ENCODE measurements around the gene INIP. TPM values are rescaled to one million over a fixed set of nuclear protein-coding genes. Genes with fewer than 3 reads are reported as not detected.
"Not testable (repeated sequence)": the region's sequence is repeated elsewhere in the genome, so short reads cannot be mapped to it uniquely, and the experiment has no call there.

The INIP gene
- total RNA-seq, 2 experiments from 2014 or later = 23.2 to 34.4 TPM

DNA sequence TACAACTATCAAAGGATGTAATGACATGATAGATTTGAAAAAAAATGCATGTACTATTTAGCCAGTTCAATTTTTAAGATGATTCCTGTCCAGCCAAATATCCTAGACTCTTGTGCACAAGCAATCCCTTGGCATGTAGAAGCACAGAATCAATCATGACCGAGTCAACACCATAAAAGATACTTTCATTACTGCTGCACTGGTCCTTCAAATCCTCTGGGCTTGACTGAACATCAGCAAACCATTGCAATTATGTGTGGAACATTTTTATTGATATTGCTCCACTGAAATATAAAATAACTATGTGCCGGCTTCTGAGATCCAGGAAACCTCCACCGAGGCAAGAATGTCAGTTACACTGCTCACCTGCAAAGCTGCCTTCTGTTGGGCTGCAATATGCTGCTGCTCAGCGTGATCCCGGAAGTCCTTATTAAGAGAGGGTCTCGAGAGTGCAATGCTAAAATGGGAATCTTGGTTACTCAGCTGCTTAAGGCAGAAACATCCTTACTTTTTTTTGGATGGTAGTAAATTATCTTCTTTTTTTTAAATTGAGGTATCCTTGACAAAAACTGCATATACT, 28.7 kb downstream of the INIP start:
- intact Hi-C loops (cut with micrococcal nuclease; ENCODE audit: unreplicated experiment) = no loop called here
- no TSS peak for BruUV-seq (replicated peaks)
- CTCF ChIA-PET (ENCODE audit: unreplicated experiment) = no interaction called here
- Histone ChIP-seq H3K9me3 (ENCODE audit: low read length) (no peaks in the 10 kb centered on the region), H4K20me1 (ENCODE audit: insufficient read depth, low read length) (no peaks in the 10 kb centered on the region), H3K9me2 (ENCODE audit: insufficient read depth, low read length) (no peaks in the 10 kb centered on the region), H3K36me3 (ENCODE audit: insufficient read depth, low read length) (peaks cover 90% of the 10 kb centered on the region), H3K4me3 (ENCODE audit: low read depth, low read length, poor library complexity, severe bottlenecking) (no peak overlapping the region), H2AFZ (ENCODE audit: low read length) (no peak overlapping the region), H3K27ac (ENCODE audit: low read depth, low read length, poor library complexity, severe bottlenecking) (no peak overlapping the region), H3K4me2 (ENCODE audit: low read length) (no peak overlapping the region), H3K4me1 (ENCODE audit: insufficient read depth, low read length, poor library complexity, severe bottlenecking) (no peaks in the 10 kb centered on the region), H3K79me2 (ENCODE audit: insufficient read depth, low read depth, low read length) (no peaks in the 10 kb centered on the region)
- POLR2A ChIA-PET = interaction anchor here (0.6 to 0.7 kb wide), 2 partner anchors 11 to 21 kb away, joined by 3 read pairs; no protein-coding TSS in a partner anchor
- TF ChIP-seq, protein P1, sequence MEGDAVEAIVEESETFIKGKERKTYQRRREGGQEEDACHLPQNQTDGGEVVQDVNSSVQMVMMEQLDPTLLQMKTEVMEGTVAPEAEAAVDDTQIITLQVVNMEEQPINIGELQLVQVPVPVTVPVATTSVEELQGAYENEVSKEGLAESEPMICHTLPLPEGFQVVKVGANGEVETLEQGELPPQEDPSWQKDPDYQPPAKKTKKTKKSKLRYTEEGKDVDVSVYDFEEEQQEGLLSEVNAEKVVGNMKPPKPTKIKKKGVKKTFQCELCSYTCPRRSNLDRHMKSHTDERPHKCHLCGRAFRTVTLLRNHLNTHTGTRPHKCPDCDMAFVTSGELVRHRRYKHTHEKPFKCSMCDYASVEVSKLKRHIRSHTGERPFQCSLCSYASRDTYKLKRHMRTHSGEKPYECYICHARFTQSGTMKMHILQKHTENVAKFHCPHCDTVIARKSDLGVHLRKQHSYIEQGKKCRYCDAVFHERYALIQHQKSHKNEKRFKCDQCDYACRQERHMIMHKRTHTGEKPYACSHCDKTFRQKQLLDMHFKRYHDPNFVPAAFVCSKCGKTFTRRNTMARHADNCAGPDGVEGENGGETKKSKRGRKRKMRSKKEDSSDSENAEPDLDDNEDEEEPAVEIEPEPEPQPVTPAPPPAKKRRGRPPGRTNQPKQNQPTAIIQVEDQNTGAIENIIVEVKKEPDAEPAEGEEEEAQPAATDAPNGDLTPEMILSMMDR (conservative IDR thresholded peaks at IDR 0.05; ENCODE audit: low read length) = no peak
- TF ChIP-seq EZH2phosphoT487 (IDR thresholded peaks at IDR 0.05; ENCODE audit: borderline replicate concordance, low read depth, low read length) = no peak
- no peak for DNase-seq (ENCODE audit: low spot score)

GRCh38 chr9:112680731-112681402, 37.0 kb downstream of the INIP start:
- Histone ChIP-seq H3K4me1 (ENCODE audit: insufficient read depth, low read length, poor library complexity, severe bottlenecking) (no peaks in the 10 kb centered on the region), H3K27ac (ENCODE audit: low read depth, low read length, poor library complexity, severe bottlenecking) (no peak overlapping the region), H3K4me2 (ENCODE audit: low read length) (no peak overlapping the region), H3K79me2 (ENCODE audit: insufficient read depth, low read depth, low read length) (no peaks in the 10 kb centered on the region), H3K9me3 (ENCODE audit: low read length) (peaks cover 9% of the 10 kb centered on the region), H3K36me3 (ENCODE audit: insufficient read depth, low read length) (peaks cover 27% of the 10 kb centered on the region), H4K20me1 (ENCODE audit: insufficient read depth, low read length) (no peaks in the 10 kb centered on the region), H3K9me2 (ENCODE audit: insufficient read depth, low read length) (no peaks in the 10 kb centered on the region), H3K4me3 (ENCODE audit: low read depth, low read length, poor library complexity, severe bottlenecking) (no peak overlapping the region), H2AFZ (ENCODE audit: low read length) (no peak overlapping the region)
- no TSS peak for BruUV-seq (replicated peaks)
- intact Hi-C loops (cut with micrococcal nuclease; ENCODE audit: unreplicated experiment) = no loop called here
- ChIA-PET POLR2A (interaction anchor here (0.7 kb wide), 1 partner anchor 21 kb away, joined by 4 read pairs; no protein-coding TSS in a partner anchor), CTCF (ENCODE audit: unreplicated experiment) (no interaction called here)
- TF ChIP-seq EZH2phosphoT487 (IDR thresholded peaks at IDR 0.05; ENCODE audit: borderline replicate concordance, low read depth, low read length) = no peak
- TF ChIP-seq, protein P1 (conservative IDR thresholded peaks at IDR 0.05; ENCODE audit: low read length) = no peak
- no peak for DNase-seq (ENCODE audit: low spot score)

GRCh38 chr9:112677040-112677439, 40.9 kb downstream of the INIP start:
- DNase-seq (ENCODE audit: low spot score) = no peak
- intact Hi-C loops (cut with micrococcal nuclease; ENCODE audit: unreplicated experiment) = no loop called here
- BruUV-seq (replicated peaks) = no TSS peak
- H3K27ac ChIP-seq (ENCODE audit: low read depth, low read length, poor library complexity, severe bottlenecking) = no peak overlapping the region
- no peaks in the 10 kb centered on the region for H4K20me1 ChIP-seq (ENCODE audit: insufficient read depth, low read length)
- H3K4me2 ChIP-seq (ENCODE audit: low read length) = no peak overlapping the region
- H3K4me1 ChIP-seq (ENCODE audit: insufficient read depth, low read length, poor library complexity, severe bottlenecking) = no peaks in the 10 kb centered on the region
- H3K79me2 ChIP-seq (ENCODE audit: insufficient read depth, low read depth, low read length) = no peaks in the 10 kb centered on the region
- no peak overlapping the region for H3K4me3 ChIP-seq (ENCODE audit: low read depth, low read length, poor library complexity, severe bottlenecking)
- H3K36me3 ChIP-seq (ENCODE audit: insufficient read depth, low read length) = no peaks in the 10 kb centered on the region
- no peak overlapping the region for H2AFZ ChIP-seq (ENCODE audit: low read length)
- peaks cover 9% of the 10 kb centered on the region for H3K9me3 ChIP-seq (ENCODE audit: low read length)
- CTCF ChIA-PET (ENCODE audit: unreplicated experiment) = no interaction called here
- H3K9me2 ChIP-seq (ENCODE audit: insufficient read depth, low read length) = no peaks in the 10 kb centered on the region
- POLR2A ChIA-PET = no interaction called here
- TF ChIP-seq EZH2phosphoT487 (IDR thresholded peaks at IDR 0.05; ENCODE audit: borderline replicate concordance, low read depth, low read length) = no peak
- TF ChIP-seq, protein P1 (conservative IDR thresholded peaks at IDR 0.05; ENCODE audit: low read length) = no peak

DNA sequence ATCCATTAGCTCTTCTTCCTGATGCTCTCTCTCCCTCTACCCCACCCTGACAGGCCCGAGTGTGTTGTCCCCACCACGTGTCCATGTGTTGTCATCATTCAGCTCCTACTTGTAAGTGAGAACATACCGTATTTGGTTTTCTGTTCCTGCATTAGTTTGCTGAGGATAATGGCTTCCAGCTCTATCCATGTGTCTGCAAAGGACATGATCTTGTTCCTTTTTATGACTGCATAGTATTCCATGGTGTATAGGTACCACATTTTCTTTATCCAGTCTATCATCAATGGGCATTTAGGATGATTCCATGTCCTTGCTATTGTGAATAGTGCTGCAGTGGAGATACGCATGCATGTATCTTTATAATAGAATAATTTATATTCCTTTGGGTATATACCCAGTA, 44.7 kb downstream of the INIP start:
- H3K27ac ChIP-seq (ENCODE audit: low read depth, low read length, poor library complexity, severe bottlenecking); H3K4me2 ChIP-seq (ENCODE audit: low read length); H3K9me2 ChIP-seq (ENCODE audit: insufficient read depth, low read length); H3K79me2 ChIP-seq (ENCODE audit: insufficient read depth, low read depth, low read length); CTCF ChIA-PET (ENCODE audit: unreplicated experiment); H3K4me1 ChIP-seq (ENCODE audit: insufficient read depth, low read length, poor library complexity, severe bottlenecking); H2AFZ ChIP-seq (ENCODE audit: low read length); H4K20me1 ChIP-seq (ENCODE audit: insufficient read depth, low read length); H3K36me3 ChIP-seq (ENCODE audit: insufficient read depth, low read length); BruUV-seq (replicated peaks); intact Hi-C loops (cut with micrococcal nuclease; ENCODE audit: unreplicated experiment); H3K4me3 ChIP-seq (ENCODE audit: low read depth, low read length, poor library complexity, severe bottlenecking); H3K9me3 ChIP-seq (ENCODE audit: low read length); DNase-seq (ENCODE audit: low spot score): not testable (repeated sequence)
- POLR2A ChIA-PET = interaction anchor here (0.6 kb wide), 1 partner anchor 9 kb away, joined by 3 read pairs; no protein-coding TSS in a partner anchor
